GM12878 (cell line): ENCODE data around the gene KCNK1. TPM values are rescaled to one million over a fixed set of nuclear protein-coding genes. Genes with fewer than 3 reads are reported as not detected.

Experiments used
- CHD2 ChIP-seq: IDR thresholded peaks from 2 replicates; pipeline ENCODE4 v1.6.1; 2011; ENCODE audit warnings: low read depth, low read length, improper control_type of control experiment, borderline replicate concordance
- CREB1 ChIP-seq: IDR thresholded peaks from 2 replicates; pipeline ENCODE4 v1.6.1; 2012; ENCODE audit warnings: low read depth, mild to moderate bottlenecking, inconsistent platforms
- EZH2 ChIP-seq: IDR thresholded peaks from 2 replicates; pipeline ENCODE4 v1.6.1; 2012; ENCODE audit warnings: low read depth, mild to moderate bottlenecking, control low read depth, inconsistent platforms, low read length, borderline replicate concordance; ENCODE audit not compliant: control insufficient read depth
- FOXK2 ChIP-seq: fragments of 450-650 bp; IDR thresholded peaks from 2 replicates; pipeline ENCODE4 v1.6.1; 2017; ENCODE audit warnings: mild to moderate bottlenecking, moderate library complexity
- FOXM1 ChIP-seq: IDR thresholded peaks from 2 replicates; pipeline ENCODE4 v1.6.1; 2012; ENCODE audit warnings: low read depth, mild to moderate bottlenecking, inconsistent platforms, low read length, moderate library complexity
- JUND ChIP-seq: IDR thresholded peaks from 2 replicates; pipeline ENCODE4 v1.6.1; 2012; ENCODE audit warnings: low read depth, mild to moderate bottlenecking, low read length, improper control_type of control experiment, moderate library complexity
- MTA3 ChIP-seq: IDR thresholded peaks from 2 replicates; pipeline ENCODE4 v1.6.1; 2012; ENCODE audit warnings: low read length, inconsistent platforms, borderline replicate concordance
- MXI1 ChIP-seq: fragments of 150-350 bp; IDR thresholded peaks from 2 replicates; pipeline ENCODE4 v1.6.1; 2011; ENCODE audit warnings: low read depth, mild to moderate bottlenecking, inconsistent platforms, low read length, improper control_type of control experiment
- NFYA ChIP-seq: IDR thresholded peaks from 2 replicates; pipeline ENCODE4 v1.6.1; 2011; ENCODE audit warnings: low read depth, mild to moderate bottlenecking, low read length, improper control_type of control experiment, borderline replicate concordance
- POLR2A ChIP-seq: IDR thresholded peaks from 2 replicates; pipeline ENCODE4 v1.6.1; 2011; ENCODE audit warnings: low read depth, mild to moderate bottlenecking, low read length
- RB1 ChIP-seq: fragments of 450-650 bp; formaldehyde crosslinking; IDR thresholded peaks from 2 replicates; pipeline ENCODE4 v1.6.1; 2017; ENCODE audit warnings: mild to moderate bottlenecking, borderline replicate concordance
- SMC3 ChIP-seq: IDR thresholded peaks from 2 replicates; pipeline ENCODE4 v1.6.1; 2011; ENCODE audit warnings: low read length, improper control_type of control experiment, borderline replicate concordance
- SREBF1 ChIP-seq: IDR thresholded peaks from 2 replicates; pipeline ENCODE4 v1.6.1; 2012; ENCODE audit warnings: mild to moderate bottlenecking, low read length
- SUPT20H ChIP-seq: IDR thresholded peaks from 2 replicates; pipeline ENCODE4 v1.6.1; 2011; ENCODE audit warnings: low read depth, mild to moderate bottlenecking, low read length, moderate library complexity, borderline replicate concordance; ENCODE audit not compliant: control insufficient read depth
- SUZ12 ChIP-seq: fragments of 200-600 bp; sonication (generic); IDR thresholded peaks from one replicate; pipeline ENCODE4 v1.6.1; 2018; ENCODE audit warnings: antibody characterized with exemption, mild to moderate bottlenecking; ENCODE audit not compliant: unreplicated experiment
- polyA plus RNA-seq, 11 experiments: library from polyadenylated mRNA; depleted of rRNA in 4 of 11; unstranded in 6 of 11; stranded (reverse) in 5 of 11; fragments of >200 nt; fragmentation: Nextera tagmentation in 4 of 11; fragmentation: Illumina TruSeq in 1 of 11; extraction: Ambion mirVana in 4 of 11; extraction: Trizol in 1 of 11; gene quantifications; 1 replicate in 1 of 11; 2 replicates in 10 of 11; pipeline versions ENCODE4 v1.2.1 to v1.2.3, GENCODE V29; 2011 to 2016; ENCODE audit warnings: inconsistent platforms in 2 of 11, missing spikeins in 2 of 11, low read depth in 1 of 11
- total RNA-seq, 4 experiments: library from RNA; depleted of rRNA in 3 of 4; stranded (reverse); fragments of >200 nt in 3 of 4; fragmentation: Illumina TruSeq in 1 of 4; extraction: Trizol in 1 of 4; gene quantifications; 2 replicates each; pipeline versions ENCODE4 v1.2.1 to v1.2.3, GENCODE V29; 2013 to 2021
- TF ChIP-seq, protein P1 (sequence below): fragments of 450-650 bp; formaldehyde crosslinking; IDR thresholded peaks from 2 replicates; pipeline ENCODE4 v1.4.0; 2022; ENCODE audit warnings: mild to moderate bottlenecking, moderate library complexity
- TF ChIP-seq, protein P2 (sequence below): IDR thresholded peaks from 2 replicates; pipeline ENCODE4 v1.6.1; 2011; ENCODE audit warnings: low read depth, mild to moderate bottlenecking, low read length, moderate library complexity, borderline replicate concordance; ENCODE audit errors: extremely low read depth
- TF ChIP-seq, protein P3 (sequence below): IDR thresholded peaks from 2 replicates; pipeline ENCODE4 v1.6.1; 2012; ENCODE audit warnings: low read length, inconsistent platforms
- TF ChIP-seq, protein P4 (sequence below): fragments of 450-650 bp; IDR thresholded peaks from 2 replicates; pipeline ENCODE4 v1.6.1; 2018; ENCODE audit warnings: borderline replicate concordance, mild to moderate bottlenecking; ENCODE audit not compliant: partially characterized antibody
- TF ChIP-seq, protein P5 (sequence below): IDR thresholded peaks from 2 replicates; pipeline ENCODE4 v1.6.1; 2012; ENCODE audit warnings: low read depth, low read length, improper control_type of control experiment

KCNK1 gene
- total and polyA plus RNA-seq, 10 of the 15 experiments (the other 5 are each of a cell fraction or from before 2014, with no cell fraction given): 9.4 to 27.6 (median 15.1) TPM

DNA sequence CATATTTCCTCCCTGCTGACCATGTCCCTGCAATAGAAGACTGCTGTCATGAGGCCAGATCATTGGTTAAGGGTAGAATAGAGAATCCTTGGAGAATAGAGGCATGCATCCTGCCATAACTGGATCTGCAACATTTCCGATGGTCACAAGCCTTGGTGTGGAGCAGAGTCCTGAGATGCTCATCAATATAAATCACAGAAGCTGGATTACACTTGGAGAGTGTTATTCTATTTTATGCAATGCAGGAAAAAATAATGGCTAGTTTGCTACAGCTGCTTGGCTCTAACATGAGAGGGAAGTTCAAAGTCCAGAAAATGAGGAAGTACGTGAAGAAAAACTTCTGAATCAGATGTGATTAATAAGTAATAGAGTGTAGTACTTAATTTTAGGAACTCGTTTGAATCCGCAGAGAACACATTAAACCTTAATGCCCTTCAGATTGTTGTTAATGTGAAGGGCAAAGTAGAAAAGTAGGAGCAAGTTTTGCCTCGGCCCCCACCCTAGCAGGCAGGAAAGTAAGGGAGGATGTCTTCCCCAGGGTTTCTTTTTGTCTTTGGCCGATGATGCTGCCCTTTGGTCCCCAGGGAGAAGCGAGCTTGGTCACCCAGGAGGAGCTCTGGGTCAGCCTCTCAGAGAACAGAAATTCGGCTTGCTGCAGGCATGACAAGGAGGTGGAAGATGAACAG is 59.5 kb downstream of the KCNK1 start (continued):
- TF ChIP-seq, protein P1, sequence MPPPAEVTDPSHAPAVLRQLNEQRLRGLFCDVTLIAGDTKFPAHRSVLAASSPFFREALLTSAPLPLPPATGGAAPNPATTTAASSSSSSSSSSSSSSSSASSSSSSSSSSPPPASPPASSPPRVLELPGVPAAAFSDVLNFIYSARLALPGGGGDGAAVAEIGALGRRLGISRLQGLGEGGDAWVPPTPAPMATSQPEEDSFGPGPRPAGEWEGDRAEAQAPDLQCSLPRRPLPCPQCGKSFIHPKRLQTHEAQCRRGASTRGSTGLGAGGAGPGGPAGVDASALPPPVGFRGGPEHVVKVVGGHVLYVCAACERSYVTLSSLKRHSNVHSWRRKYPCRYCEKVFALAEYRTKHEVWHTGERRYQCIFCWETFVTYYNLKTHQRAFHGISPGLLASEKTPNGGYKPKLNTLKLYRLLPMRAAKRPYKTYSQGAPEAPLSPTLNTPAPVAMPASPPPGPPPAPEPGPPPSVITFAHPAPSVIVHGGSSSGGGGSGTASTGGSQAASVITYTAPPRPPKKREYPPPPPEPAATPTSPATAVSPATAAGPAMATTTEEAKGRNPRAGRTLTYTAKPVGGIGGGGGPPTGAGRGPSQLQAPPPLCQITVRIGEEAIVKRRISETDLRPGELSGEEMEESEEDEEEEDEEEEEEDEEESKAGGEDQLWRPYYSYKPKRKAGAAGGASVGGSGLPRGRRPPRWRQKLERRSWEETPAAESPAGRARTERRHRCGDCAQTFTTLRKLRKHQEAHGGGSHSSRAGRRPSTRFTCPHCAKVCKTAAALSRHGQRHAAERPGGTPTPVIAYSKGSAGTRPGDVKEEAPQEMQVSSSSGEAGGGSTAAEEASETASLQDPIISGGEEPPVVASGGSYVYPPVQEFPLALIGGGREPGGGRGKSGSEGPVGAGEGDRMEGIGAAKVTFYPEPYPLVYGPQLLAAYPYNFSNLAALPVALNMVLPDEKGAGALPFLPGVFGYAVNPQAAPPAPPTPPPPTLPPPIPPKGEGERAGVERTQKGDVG (CRISPR knock-in tag): no peak
- TF ChIP-seq CHD2 (peak; percentile 27; the same call in 1 of the 2 replicates), JUND (no peak), SUPT20H (no peak), EZH2 (no peak), SUZ12 (no peak), FOXK2 (no peak), MTA3 (no peak), POLR2A (no peak), CREB1 (no peak), SMC3 (no peak), FOXM1 (no peak), SREBF1 (no peak), NFYA (no peak), MXI1 (peak; percentile 52), RB1 (peak; percentile 75; the same call in 1 of the 2 replicates)
- TF ChIP-seq, protein P2, sequence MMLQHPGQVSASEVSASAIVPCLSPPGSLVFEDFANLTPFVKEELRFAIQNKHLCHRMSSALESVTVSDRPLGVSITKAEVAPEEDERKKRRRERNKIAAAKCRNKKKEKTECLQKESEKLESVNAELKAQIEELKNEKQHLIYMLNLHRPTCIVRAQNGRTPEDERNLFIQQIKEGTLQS: no peak
- TF ChIP-seq, protein P3, sequence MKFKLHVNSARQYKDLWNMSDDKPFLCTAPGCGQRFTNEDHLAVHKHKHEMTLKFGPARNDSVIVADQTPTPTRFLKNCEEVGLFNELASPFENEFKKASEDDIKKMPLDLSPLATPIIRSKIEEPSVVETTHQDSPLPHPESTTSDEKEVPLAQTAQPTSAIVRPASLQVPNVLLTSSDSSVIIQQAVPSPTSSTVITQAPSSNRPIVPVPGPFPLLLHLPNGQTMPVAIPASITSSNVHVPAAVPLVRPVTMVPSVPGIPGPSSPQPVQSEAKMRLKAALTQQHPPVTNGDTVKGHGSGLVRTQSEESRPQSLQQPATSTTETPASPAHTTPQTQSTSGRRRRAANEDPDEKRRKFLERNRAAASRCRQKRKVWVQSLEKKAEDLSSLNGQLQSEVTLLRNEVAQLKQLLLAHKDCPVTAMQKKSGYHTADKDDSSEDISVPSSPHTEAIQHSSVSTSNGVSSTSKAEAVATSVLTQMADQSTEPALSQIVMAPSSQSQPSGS: no peak
- TF ChIP-seq, protein P4, sequence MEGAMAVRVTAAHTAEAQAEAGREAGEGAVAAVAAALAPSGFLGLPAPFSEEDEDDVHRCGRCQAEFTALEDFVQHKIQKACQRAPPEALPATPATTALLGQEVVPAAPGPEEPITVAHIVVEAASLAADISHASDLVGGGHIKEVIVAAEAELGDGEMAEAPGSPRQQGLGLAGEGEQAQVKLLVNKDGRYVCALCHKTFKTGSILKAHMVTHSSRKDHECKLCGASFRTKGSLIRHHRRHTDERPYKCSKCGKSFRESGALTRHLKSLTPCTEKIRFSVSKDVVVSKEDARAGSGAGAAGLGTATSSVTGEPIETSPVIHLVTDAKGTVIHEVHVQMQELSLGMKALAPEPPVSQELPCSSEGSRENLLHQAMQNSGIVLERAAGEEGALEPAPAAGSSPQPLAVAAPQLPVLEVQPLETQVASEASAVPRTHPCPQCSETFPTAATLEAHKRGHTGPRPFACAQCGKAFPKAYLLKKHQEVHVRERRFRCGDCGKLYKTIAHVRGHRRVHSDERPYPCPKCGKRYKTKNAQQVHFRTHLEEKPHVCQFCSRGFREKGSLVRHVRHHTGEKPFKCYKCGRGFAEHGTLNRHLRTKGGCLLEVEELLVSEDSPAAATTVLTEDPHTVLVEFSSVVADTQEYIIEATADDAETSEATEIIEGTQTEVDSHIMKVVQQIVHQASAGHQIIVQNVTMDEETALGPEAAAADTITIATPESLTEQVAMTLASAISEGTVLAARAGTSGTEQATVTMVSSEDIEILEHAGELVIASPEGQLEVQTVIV: no peak
- TF ChIP-seq, protein P5, sequence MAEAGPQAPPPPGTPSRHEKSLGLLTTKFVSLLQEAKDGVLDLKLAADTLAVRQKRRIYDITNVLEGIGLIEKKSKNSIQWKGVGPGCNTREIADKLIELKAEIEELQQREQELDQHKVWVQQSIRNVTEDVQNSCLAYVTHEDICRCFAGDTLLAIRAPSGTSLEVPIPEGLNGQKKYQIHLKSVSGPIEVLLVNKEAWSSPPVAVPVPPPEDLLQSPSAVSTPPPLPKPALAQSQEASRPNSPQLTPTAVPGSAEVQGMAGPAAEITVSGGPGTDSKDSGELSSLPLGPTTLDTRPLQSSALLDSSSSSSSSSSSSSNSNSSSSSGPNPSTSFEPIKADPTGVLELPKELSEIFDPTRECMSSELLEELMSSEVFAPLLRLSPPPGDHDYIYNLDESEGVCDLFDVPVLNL: no peak
